Measurements from ENCODE around the gene CCM2.
"Not testable (repeated sequence)": the region's sequence is repeated elsewhere in the genome, so short reads cannot be mapped to it uniquely, and the experiment has no call there.

Gene CCM2

DNA sequence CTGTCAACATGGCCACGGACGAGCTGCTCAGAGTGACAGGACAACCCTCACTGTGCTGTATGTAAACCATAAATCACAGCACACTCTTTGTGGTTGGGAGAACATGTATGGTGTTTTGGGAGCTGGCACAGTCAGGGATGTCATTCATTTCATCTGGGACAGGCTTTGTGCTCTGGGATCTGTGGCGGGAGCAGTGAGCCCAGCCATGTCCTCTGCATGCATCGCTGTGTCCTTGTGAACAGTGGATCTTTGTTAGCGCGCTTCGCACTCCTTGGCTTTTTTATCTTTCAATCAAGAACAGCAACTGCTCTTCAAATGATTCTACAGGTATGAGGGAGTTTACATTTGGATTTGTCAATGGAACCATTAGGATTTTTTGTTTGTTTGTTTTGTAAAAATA is 7.1 kb downstream of the CCM2 start:
- no peak for DNase-seq

DNA sequence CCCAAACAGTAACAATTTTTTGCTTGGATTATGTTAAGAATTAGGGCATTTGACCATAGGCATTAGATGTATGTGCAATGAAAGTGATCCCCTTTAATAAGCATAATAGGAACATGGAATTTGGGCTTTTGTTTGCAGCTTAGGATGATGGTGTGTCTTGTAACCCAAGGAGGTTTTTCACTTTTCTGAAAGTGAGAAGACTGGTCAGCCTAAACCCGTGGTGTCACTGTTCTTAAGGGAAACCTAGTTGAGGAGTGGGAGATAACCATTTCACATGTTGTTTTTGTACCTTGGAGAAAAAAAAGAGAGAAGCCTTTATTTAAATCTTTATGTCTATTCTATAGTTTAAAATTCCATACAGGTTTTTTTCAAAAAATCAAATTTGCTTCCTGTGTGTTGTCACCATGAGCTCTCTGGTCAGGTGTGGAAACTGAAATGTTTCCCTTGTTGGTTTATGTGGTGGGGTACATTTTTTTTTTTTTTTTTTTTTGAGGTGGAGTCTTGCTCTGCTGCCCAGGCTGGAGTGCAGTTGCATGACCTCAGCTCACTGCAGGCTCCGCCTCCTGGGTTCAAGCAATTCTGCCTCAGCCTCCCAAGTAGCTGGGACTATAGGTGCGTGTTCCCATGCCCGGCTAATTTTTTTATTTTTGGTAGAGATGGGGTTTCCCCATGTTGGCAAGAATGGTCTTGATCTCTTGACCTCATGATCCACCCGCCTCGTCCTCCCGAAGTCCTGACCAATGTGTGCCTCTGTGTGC is 7.7 kb downstream of the CCM2 start:
- DNase-seq: no peak

GRCh38 chr7:45013465-45013967 is 13.5 kb downstream of the CCM2 start:
- no peak for DNase-seq

- no peak for DNase-seq
Observed at GRCh38 chr7:45015313-45015712, 15.3 kb downstream of the CCM2 start.

DNA sequence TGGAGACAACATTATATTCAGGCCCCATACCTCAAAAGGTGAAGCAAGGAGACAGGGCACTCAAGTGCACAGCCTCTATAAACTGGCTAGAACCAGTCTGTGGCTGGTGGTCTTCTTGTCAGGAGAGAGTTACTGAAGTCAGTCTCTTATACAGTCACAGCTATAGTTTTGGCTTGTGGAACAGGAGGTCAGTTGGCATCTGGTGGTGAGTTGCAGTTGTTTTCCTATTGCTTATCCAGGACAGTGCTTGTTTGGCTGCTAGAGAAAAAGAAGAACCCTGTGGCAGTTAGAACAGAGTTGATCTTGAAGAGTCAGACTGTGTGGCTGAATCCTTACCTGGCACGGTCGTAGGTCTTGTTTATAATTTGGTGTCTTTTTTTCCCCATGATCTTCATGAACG is 17.3 kb downstream of the CCM2 start:
- DNase-seq: no peak

GRCh38 chr7:45020915-45021314 is 20.9 kb downstream of the CCM2 start:
- DNase-seq: no peak

- no peak for DNase-seq
Observed at GRCh38 chr7:45021604-45022296, 21.7 kb downstream of the CCM2 start.

GRCh38 chr7:45024126-45024744 is 24.2 kb downstream of the CCM2 start:
- DNase-seq: no peak

DNA sequence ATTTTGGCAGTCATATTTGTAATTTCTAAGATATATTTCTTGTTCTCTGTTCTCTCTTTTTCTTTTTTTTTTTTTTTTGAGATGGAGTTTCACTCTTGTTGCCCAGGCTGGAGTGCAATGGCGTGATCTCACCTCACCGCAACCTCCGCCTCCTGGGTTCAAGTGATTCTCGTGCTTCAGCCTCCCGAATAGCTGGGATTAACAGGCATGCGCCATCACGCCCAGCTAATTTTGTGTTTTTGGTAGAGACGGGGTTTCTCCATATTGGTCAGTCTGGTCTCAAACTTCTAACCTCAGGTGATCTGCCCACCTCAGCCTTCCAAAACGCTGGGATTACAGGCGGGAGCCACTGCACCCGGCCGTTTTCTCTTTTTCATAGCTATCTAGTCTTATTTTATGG is 25.5 kb downstream of the CCM2 start:
- not testable (repeated sequence) for DNase-seq

DNA sequence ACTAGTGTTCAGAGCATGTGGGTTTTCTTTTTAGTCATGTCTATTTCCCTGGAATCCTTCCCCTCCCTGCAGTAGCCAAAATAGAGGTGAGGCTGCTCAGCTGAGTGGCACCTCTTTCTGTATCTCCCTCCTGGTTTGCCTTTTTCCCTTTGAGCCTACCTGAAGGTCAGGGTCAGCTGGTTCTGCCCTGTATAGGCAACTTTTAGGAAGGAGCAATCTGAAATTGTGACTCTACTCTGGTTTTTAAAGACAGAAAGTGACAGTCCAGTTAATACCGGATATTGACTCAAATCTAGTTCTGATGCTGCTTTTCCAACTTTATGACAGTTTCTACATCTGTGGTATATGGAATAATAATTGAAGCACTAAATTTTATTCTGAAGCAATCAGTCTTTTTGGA is 26.0 kb downstream of the CCM2 start:
- no peak for DNase-seq

DNA sequence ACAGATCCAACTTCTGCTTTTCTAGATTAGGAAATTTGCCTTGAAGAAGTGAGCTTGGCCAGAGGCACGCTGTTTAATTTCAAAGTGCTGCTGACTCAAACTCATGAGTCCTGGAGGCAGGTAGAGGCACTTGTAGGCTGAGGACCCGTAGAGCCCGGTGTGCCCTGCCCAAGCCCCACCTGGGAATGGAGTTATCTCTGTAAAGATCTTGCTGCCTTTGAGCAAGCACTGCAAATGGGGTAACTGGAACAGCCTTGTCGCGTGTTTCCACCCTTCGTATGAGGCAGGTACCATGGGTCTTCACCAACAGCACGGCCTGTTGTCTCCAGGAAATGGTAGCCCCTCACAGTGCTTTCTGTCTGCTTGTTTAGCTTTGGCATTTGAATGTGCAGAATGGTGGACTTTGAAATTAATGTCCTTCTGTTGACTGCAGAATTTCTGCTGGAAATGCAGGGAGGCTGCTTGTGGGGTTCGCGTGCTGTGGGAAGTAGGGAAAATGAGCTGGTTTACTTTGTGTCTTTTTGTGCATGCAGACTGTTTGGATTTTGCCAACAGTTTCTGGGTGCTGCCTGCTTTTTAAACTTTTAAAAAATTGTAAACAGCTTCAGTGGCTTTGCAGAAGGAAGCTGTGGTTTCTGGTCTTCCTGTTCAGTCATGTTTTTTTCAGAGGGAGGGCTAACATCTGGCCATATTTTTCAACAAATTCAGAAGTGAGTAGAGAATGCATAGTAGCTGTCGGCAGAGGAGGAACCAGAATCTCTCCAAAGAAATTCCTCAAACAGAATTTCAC is 27.2 kb downstream of the CCM2 start:
- no peak for DNase-seq

DNA sequence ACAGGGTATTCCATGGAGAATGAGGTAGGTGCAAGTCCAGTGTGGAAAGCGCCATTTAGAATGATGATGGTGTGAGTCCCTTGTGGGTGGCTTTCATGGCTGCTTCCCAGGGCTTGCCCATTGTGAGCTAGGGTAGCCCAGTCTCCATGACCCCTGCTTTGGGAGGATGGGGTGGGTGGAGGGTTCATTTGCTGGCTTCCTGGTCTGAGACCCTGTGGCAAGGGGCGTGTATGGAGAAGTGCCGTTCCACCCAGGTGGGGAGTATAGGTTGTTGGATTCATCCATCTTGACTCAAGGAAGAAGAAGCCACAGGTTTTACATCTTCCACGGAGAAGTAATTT is 27.7 kb downstream of the CCM2 start:
- no peak for DNase-seq

- DNase-seq: no peak
Observed at GRCh38 chr7:45028138-45028919, 28.3 kb downstream of the CCM2 start.

DNA sequence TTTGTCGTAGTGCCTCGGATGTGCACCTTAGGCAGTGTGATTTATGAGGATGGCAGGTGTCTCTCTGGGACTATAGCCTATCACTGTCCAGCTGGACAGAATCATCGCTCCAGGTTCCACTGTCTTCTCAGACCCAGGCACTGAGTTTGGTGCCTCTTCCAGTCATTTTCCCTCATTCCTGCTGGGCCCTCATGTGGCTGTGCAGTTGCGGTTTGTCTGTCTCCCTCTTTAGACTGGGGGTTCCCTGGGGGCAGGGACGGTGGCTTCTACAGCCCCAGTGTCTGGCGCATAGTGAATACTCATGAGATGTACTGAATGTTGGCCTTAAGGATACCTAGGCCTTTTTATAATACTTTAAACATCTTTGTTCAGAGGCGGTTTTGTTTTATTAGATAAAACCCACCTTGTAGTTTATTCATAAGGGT is 28.9 kb downstream of the CCM2 start:
- DNase-seq: no peak

GRCh38 chr7:45031829-45032228 is 31.8 kb downstream of the CCM2 start:
- DNase-seq: peak; percentile 52 to 73

- DNase-seq: no peak
Observed at GRCh38 chr7:45032421-45032820, 32.4 kb downstream of the CCM2 start.

- no peak for DNase-seq
Observed at GRCh38 chr7:45033261-45033930, 33.4 kb downstream of the CCM2 start.

- no peak for DNase-seq
Observed at GRCh38 chr7:45033931-45034290, 33.9 kb downstream of the CCM2 start.

GRCh38 chr7:45034710-45035109 is 34.7 kb downstream of the CCM2 start:
- not testable (repeated sequence) for DNase-seq

DNA sequence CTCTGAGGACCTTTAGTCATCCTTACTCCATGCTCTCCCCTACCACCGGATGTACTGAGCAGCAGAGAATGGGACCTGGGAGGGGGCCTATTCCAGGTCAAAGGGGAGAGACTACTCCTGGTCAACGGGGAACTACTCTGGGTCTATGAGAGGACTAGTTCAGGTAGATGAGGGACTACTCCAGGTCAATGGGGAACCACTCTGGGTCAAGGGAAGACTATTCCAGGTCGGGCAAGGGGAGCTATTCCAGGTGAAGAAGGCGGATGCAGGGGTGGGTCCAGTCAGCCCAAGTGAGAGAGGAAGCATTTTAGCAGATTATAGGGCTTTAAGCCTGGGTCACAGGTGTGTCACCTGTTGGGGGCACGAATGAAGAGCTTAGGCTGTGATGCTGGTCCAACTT is 35.4 kb downstream of the CCM2 start:
- DNase-seq: no peak

GRCh38 chr7:45035893-45036292 is 35.9 kb downstream of the CCM2 start:
- no peak for DNase-seq

- DNase-seq: peak; percentile 7 to 39
Observed at GRCh38 chr7:45036317-45036716, 36.3 kb downstream of the CCM2 start.

Data from NCI-H2081 (cell line).